GM19395 (cell line): ENCODE results near the gene ALKBH8.
"Not testable (repeated sequence)": the region's sequence is repeated elsewhere in the genome, so short reads cannot be mapped to it uniquely, and the experiment has no call there.

Experiments
- ATAC-seq: cut with Tn5 transposase; IDR thresholded peaks from one replicate; pipeline ENCODE4 v1.9.1; 2021; ENCODE audit warnings: mild to moderate bottlenecking, moderate library complexity; ENCODE audit not compliant: unreplicated experiment

The ALKBH8 gene

GRCh38 chr11:107579169-107579568 lies 13.6 kb upstream of the ALKBH8 start:
- ATAC-seq, result not testable (repeated sequence)

- ATAC-seq, result no peak
Measured at GRCh38 chr11:107577346-107577711, 11.8 kb upstream of the ALKBH8 start.

- peak; percentile 66 for ATAC-seq
Measured at GRCh38 chr11:107576497-107577345, 11.2 kb upstream of the ALKBH8 start.

- no peak for ATAC-seq
Measured at GRCh38 chr11:107573438-107573837, 7.9 kb upstream of the ALKBH8 start.

GRCh38 chr11:107570015-107570414 lies 4.5 kb upstream of the ALKBH8 start:
- ATAC-seq, result no peak

- peak; percentile 24 for ATAC-seq
Measured at GRCh38 chr11:107567739-107568335, 2.3 kb upstream of the ALKBH8 start.

GRCh38 chr11:107566569-107566968 lies 1.0 kb upstream of the ALKBH8 start:
- ATAC-seq, result no peak

- ATAC-seq, result peak; percentile 1
Measured at GRCh38 chr11:107565955-107566501, 493 bp upstream of the ALKBH8 start.

GRCh38 chr11:107564877-107565218 lies 687 bp downstream of the ALKBH8 start:
- peak; percentile 7 for ATAC-seq

GRCh38 chr11:107563702-107564101 lies 1.8 kb downstream of the ALKBH8 start:
- peak; percentile 42 for ATAC-seq

- no peak for ATAC-seq
Measured at GRCh38 chr11:107562647-107563208, 2.8 kb downstream of the ALKBH8 start.

GRCh38 chr11:107561688-107562087 lies 3.8 kb downstream of the ALKBH8 start:
- no peak for ATAC-seq

- ATAC-seq, result no peak
Measured at GRCh38 chr11:107550304-107550703, 15.2 kb downstream of the ALKBH8 start.

GRCh38 chr11:107549954-107550285 lies 15.6 kb downstream of the ALKBH8 start:
- no peak for ATAC-seq

- peak; percentile 85 for ATAC-seq
Measured at GRCh38 chr11:107549253-107549953, 16.1 kb downstream of the ALKBH8 start.

GRCh38 chr11:107547961-107548360 lies 17.6 kb downstream of the ALKBH8 start:
- ATAC-seq, result no peak

GRCh38 chr11:107545101-107545514 lies 20.4 kb downstream of the ALKBH8 start:
- ATAC-seq, result no peak

- ATAC-seq, result no peak
Measured at GRCh38 chr11:107538821-107539220, 26.7 kb downstream of the ALKBH8 start.

- ATAC-seq, result no peak
Measured at GRCh38 chr11:107538239-107538638, 27.3 kb downstream of the ALKBH8 start.

GRCh38 chr11:107537155-107537554 lies 28.4 kb downstream of the ALKBH8 start:
- not testable (repeated sequence) for ATAC-seq

GRCh38 chr11:107526197-107526596 lies 39.3 kb downstream of the ALKBH8 start:
- ATAC-seq, result no peak
